HFF-Myc (cell line): ENCODE data around the gene FARSA.
"Not testable (repeated sequence)": the region's sequence is repeated elsewhere in the genome, so short reads cannot be mapped to it uniquely, and the experiment has no call there.

Source experiments
- DNase-seq: peaks from one replicate; pipeline ENCODE4 v3.0.0-alpha.2; 2011; ENCODE audit warnings: low read depth; ENCODE audit errors: extremely low read depth
- H3K4me3 ChIP-seq: replicated peaks from 2 replicates; pipeline ENCODE4 v1.5.1; 2011; ENCODE audit warnings: low read depth, mild to moderate bottlenecking, control low read depth, low read length
- TF ChIP-seq, protein P1 (sequence below): IDR thresholded peaks from 2 replicates; pipeline ENCODE4 v1.5.1; 2012; ENCODE audit warnings: mild to moderate bottlenecking, low read depth, low read length, control low read depth; ENCODE audit errors: missing control alignments

FARSA gene

DNA sequence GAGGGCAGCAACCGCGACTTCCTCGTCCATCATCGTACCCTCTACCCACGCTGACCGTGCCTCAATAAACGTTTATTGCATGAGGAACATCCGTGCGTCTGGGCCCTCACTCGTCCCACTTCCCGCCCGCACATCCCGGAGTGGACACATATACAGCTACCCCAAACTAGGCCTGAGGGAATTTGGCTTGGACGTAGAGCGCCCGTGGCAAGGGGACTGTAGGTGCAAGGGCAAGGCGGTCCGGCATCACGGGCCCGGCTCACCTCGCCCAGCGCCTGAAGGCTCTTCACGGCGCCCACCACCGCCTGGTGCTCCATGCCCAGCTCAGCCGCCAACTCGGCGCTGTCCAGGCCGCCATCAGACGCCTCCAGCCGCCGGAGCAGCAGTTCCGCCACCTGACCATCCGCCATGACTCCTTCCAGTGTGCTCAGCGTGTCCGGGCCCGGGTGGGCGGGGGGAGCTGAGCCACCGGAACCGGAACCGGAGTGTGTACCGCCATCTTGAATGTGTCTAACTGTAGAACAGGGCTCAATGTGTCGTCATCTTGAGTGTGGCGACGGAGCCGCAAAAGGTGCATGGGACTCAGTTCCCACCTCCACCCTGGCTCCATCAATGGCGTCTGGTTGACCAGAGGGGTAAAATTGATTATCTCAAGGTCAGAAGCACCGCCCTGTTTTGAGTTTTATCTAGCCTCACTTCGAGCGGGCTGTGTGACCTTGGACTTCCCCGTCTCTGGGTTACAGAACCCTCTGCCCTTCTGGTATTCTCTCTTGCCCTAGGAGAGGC is at the start of gene FARSA:
TSS of gene FARSA (minus strand) at position 425 of the 786 bp plus-strand sequence. CDS start at position 410, 15 bp downstream.
- H3K4me3 ChIP-seq, result peak within 1 kb of the TSS; percentile 99
- peak; percentile 76 for DNase-seq

DNA sequence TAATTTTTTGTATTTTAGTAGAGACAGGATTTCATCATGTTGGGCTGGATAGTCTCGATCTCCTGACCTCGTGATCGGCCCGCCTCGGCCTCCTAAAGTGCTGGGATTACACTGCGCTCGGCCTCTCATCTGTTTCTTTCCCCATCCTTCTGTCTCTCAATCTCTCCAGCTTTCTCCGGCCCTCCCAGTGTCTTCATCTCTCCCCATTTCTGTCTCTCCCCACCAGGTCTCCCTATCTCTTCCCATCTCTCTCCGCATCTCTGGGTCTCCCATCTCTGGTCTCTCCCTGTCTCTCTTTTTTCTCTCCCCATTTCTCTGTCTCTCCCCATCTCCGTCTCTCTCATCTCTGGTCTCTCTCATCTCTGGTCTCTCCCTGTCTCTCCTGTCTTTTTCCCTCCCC is 49.6 kb upstream of the FARSA start:
- DNase-seq, result no peak
- H3K4me3 ChIP-seq, result peak overlapping the region; percentile 35
- TF ChIP-seq, protein P1, sequence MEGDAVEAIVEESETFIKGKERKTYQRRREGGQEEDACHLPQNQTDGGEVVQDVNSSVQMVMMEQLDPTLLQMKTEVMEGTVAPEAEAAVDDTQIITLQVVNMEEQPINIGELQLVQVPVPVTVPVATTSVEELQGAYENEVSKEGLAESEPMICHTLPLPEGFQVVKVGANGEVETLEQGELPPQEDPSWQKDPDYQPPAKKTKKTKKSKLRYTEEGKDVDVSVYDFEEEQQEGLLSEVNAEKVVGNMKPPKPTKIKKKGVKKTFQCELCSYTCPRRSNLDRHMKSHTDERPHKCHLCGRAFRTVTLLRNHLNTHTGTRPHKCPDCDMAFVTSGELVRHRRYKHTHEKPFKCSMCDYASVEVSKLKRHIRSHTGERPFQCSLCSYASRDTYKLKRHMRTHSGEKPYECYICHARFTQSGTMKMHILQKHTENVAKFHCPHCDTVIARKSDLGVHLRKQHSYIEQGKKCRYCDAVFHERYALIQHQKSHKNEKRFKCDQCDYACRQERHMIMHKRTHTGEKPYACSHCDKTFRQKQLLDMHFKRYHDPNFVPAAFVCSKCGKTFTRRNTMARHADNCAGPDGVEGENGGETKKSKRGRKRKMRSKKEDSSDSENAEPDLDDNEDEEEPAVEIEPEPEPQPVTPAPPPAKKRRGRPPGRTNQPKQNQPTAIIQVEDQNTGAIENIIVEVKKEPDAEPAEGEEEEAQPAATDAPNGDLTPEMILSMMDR, result no peak

More for the DNA sequence above, at the start of gene FARSA:
- TF ChIP-seq, protein P1, result no peak

DNA sequence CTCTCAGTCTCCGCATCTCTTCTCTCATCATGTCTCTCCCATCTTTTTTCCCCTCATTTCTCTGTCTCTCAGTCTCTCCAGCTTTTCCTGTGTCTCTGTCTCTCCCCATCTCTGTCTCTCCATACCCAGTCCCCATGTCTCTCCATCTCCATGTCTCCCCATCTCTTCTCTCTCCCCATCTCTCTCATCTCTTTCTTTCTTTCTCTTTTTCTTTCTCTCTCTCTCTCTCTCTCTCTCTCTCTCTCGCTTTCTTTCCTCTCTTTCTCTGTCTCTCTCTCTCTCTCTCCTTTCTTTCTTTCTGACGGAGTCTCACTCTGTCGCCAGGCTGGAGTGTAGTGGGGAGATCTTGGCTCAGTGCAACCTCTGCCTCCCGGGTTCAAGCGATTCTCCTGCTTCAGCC is 49.1 kb upstream of the FARSA start:
- no peak overlapping the region for H3K4me3 ChIP-seq
- TF ChIP-seq, protein P1, result no peak
- no peak for DNase-seq

DNA sequence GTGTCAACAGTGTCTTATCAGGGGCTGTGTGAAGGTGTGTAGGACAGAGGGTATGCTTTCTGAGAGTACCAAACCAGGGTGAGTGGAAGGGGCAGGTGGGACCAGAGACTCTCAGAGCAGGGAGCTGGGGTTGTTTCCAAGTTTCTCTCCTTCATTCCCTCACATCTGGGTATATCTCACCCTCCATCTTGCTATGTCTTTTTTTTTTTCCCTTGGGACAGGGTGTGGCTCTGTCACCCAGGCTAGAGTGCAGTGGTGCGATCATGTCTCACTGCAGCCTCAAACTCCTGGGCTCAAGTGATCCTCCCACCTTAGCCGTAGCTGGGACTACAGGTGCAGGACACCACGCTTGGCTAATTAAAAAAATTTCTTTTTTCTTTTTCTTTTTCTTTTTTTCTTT is 46.5 kb upstream of the FARSA start:
- TF ChIP-seq, protein P1, result no peak

DNA sequence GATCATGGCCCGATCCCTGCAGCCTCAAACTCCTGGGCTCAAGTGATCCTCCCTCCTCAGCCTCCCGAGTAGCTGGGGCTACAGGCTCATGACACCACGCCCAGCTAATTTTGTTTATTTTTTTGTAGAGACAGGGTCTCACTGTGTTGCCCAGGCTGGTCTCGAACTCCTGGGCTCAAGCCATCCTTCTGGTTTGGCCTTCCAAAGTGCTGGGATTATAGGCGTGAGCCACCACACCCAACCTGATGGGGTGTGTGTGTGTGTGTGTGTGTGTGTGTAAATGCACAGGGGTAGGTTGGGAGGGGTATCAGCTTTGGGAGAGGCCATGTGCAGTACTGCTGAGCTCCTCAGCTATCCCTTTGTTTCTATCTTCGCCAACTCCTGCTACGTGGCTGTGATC is 42.6 kb upstream of the FARSA start:
- H3K4me3 ChIP-seq, DNase-seq: not testable (repeated sequence)

More for the DNA sequence above, 46.5 kb upstream of the FARSA start:
- DNase-seq, result no peak
- no peak overlapping the region for H3K4me3 ChIP-seq

DNA sequence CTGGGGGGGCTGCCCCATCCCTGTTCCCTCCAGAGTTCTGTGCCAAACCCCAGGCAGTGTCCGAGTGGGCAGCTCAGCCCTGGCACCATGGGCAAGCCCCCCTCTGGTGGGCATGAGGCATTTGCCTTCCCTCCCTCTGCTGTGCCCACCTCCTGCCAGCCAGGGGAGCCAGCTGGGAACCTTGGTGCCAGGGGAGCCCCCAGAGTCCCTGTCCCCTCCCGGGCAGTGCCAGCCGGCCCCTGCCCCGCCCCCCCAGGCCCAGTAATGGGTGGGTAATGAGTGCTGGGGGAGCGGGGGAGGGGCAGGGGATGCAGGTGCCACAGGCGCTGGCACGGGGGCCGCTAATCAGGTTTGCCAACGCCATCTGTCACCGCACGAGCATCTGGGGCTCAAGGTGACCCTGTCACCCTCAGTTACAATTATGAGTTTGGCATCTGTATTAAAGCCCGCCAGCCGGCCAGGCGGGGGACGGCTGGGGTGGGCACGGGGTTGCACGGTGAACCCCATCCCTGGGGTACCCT is 41.8 kb upstream of the FARSA start:
- no peak for DNase-seq
- TF ChIP-seq, protein P1, result no peak
- H3K4me3 ChIP-seq, result no peak overlapping the region

DNA sequence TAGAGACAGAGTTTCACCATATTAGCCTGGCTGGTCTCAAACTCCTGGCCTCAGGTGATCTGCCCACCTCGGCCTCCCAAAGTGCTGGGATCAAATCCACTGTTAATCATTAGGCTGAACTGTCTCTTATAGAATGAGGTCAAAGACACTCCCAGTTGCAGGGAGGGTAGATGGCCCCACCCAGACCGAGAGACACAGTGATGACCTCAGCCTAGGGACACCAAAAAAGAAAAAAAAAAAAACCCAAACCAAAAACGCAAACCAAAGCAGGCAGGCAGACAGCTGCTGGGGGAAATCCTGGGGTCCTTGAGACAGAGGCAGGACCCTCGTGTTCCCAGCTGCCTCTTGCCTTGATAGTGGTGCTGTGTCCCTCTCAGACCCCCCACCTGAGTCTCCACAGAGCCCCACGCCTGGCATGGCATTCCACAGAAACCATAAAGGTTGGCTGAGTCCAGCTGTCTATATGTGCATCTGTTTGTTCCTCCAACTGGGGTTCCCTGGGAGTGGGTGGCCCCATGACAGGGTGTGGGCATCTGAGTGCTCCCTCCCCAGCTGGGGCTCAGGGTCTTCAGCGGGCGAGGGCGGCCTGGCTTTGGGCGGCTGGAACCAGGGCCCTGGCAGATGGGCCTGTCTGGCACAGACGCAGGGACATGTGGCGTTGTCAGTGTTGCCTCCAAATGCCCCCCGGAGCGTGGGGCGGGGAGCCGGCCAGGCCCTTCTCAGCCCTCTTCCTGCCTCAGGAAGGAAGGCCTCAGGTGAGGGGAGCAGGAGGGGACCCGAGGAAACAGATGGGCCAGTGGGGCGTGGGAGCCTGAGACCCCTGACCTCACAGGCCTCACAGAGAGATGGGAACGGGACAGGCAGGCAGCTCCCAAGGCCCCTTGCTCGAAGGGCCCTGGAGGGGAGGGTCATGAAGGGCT is 41.0 kb upstream of the FARSA start:
- no peak for DNase-seq
- H3K4me3 ChIP-seq, result no peak overlapping the region
- TF ChIP-seq, protein P1, result no peak
